Neutrophil (primary cell): Measurements from ENCODE around the gene SYTL2.
"Not testable (repeated sequence)": the region's sequence is repeated elsewhere in the genome, so short reads cannot be mapped to it uniquely, and the experiment has no call there.

ENCODE experiments used
- H3K27ac ChIP-seq: fragments of 200-600 bp; sonication (generic); 2 replicates; pipeline ENCODE4 v1.5.1; 2016; ENCODE audit warnings: mild to moderate bottlenecking, moderate library complexity
- H3K27me3 ChIP-seq: fragments of 200-600 bp; sonication (generic); 2 replicates; pipeline ENCODE4 v1.6.0; 2016; ENCODE audit warnings: mild to moderate bottlenecking
- H3K36me3 ChIP-seq: fragments of 200-600 bp; sonication (generic); 2 replicates; pipeline ENCODE4 v1.5.1; 2017
- H3K4me1 ChIP-seq, 2 experiments: fragments of 200-600 bp in 1 of 2; sonication (generic) in 1 of 2; 1 replicate in 1 of 2; 2 replicates in 1 of 2; pipeline versions ENCODE4 v1.5.1 to v1.6.1; 2013 to 2016; ENCODE audit warnings: low read depth in 1 of 2, low read length in 1 of 2, mild to moderate bottlenecking in 1 of 2, moderate library complexity in 1 of 2; ENCODE audit not compliant: control insufficient read depth in 1 of 2, insufficient read depth in 1 of 2
- H3K4me3 ChIP-seq, 2 experiments: fragments of 200-600 bp in 1 of 2; sonication (generic) in 1 of 2; 1 replicate in 1 of 2; 2 replicates in 1 of 2; pipeline ENCODE4 v1.5.1; 2013 to 2016; ENCODE audit warnings: low read depth in 1 of 2, low read length in 1 of 2, mild to moderate bottlenecking in 1 of 2, moderate library complexity in 1 of 2
- H3K9me3 ChIP-seq: fragments of 200-600 bp; sonication (generic); 2 replicates; pipeline ENCODE4 v1.5.1; 2016
- TF ChIP-seq, protein P1 (sequence below): fragments of 200-600 bp; sonication (generic); IDR thresholded peaks from 2 replicates; pipeline ENCODE4 v1.5.1; 2016; ENCODE audit warnings: antibody characterized with exemption

The SYTL2 gene

DNA sequence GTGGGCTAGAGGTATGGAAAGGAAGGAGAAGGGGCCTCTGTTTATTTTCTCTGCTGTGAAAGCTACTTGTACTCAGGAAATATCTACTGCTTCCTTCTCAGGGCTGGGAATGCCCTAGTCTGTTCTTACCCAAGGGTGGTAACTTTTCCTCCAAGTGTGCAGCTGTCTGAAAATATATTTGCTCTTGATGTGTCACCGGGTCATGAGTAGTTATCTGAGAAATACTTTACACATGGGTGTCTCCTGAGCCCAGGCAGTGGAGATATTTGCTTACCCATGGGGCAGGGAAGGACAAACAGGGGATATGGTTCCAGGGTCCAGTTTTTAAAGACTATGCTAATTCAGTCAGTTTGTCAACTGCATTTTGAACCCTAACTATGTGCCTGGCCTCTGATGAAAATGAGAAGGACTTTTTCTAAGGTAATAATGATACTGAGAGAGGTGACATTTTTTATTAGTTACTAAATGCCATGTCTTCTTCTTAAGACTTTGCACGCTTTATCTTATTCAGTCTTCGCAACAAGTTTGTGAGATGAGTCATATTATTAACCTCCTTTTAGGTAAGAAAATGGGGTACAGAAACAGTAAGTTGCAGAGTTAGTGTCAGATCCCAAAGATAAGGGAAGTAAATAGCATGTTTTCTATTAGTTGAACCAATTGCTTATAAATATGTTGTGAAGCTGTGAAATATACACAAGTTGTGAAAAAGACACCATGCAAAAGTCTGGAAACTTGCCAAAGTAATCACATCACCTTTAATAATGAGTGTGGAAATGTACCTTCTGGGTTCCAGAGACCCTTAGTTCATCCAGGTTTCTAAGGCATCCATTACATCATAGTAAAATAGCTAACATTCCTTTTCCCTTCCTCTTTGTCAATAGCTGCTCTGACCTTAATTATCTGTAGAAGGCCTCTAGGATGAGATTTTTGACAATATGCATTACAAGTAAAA is 22.9 kb downstream of the SYTL2 start:
- no peaks in the 10 kb centered on the region for H3K9me3 ChIP-seq
- TF ChIP-seq, protein P1, sequence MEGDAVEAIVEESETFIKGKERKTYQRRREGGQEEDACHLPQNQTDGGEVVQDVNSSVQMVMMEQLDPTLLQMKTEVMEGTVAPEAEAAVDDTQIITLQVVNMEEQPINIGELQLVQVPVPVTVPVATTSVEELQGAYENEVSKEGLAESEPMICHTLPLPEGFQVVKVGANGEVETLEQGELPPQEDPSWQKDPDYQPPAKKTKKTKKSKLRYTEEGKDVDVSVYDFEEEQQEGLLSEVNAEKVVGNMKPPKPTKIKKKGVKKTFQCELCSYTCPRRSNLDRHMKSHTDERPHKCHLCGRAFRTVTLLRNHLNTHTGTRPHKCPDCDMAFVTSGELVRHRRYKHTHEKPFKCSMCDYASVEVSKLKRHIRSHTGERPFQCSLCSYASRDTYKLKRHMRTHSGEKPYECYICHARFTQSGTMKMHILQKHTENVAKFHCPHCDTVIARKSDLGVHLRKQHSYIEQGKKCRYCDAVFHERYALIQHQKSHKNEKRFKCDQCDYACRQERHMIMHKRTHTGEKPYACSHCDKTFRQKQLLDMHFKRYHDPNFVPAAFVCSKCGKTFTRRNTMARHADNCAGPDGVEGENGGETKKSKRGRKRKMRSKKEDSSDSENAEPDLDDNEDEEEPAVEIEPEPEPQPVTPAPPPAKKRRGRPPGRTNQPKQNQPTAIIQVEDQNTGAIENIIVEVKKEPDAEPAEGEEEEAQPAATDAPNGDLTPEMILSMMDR = no peak
- H3K27me3 ChIP-seq = no peaks in the 10 kb centered on the region
- no peaks in the 10 kb centered on the region for H3K4me1 ChIP-seq
- H3K36me3 ChIP-seq = no peaks in the 10 kb centered on the region
- H3K27ac ChIP-seq = no peak overlapping the region
- no peak overlapping the region for H3K4me3 ChIP-seq

DNA sequence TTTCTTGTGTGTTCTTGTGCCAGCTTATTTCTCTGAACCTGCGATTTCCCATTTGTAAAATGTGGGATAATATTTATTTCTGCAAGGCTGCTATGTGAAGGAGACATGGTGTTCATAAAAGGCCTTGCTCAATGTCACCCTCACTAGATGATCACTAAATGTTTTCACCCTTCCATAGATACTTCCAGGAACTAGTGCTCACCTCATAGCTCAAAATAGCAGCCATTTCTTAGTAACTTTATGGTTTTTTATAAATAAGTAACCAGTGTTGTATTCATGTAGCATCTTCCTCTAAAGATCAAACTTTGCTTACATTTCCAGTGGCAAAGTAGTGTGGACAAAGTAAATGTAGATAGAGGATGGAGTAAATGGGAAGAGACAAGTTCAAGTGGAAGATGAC is 23.8 kb downstream of the SYTL2 start:
- no peak overlapping the region for H3K27ac ChIP-seq
- TF ChIP-seq, protein P1 = no peak
- H3K4me3 ChIP-seq = no peak overlapping the region
- H3K36me3 ChIP-seq = no peaks in the 10 kb centered on the region
- H3K4me1 ChIP-seq = no peaks in the 10 kb centered on the region
- H3K9me3 ChIP-seq = no peaks in the 10 kb centered on the region
- no peaks in the 10 kb centered on the region for H3K27me3 ChIP-seq

- H3K27ac ChIP-seq = no peak overlapping the region
- H3K36me3 ChIP-seq = no peaks in the 10 kb centered on the region
- no peaks in the 10 kb centered on the region for H3K9me3 ChIP-seq
- H3K27me3 ChIP-seq = no peaks in the 10 kb centered on the region
- TF ChIP-seq, protein P1 = no peak
- H3K4me3 ChIP-seq = no peak overlapping the region
- H3K4me1 ChIP-seq = no peaks in the 10 kb centered on the region
These were observed 26.3 kb downstream of the SYTL2 start for GRCh38 chr11:85784480-85785265.

GRCh38 chr11:85783758-85784157 is 27.2 kb downstream of the SYTL2 start:
- TF ChIP-seq, protein P1 = no peak
- Histone ChIP-seq H3K9me3 (no peaks in the 10 kb centered on the region), H3K36me3 (no peaks in the 10 kb centered on the region), H3K27ac (no peak overlapping the region), H3K4me1 (no peaks in the 10 kb centered on the region), H3K27me3 (no peaks in the 10 kb centered on the region), H3K4me3 (no peak overlapping the region)

DNA sequence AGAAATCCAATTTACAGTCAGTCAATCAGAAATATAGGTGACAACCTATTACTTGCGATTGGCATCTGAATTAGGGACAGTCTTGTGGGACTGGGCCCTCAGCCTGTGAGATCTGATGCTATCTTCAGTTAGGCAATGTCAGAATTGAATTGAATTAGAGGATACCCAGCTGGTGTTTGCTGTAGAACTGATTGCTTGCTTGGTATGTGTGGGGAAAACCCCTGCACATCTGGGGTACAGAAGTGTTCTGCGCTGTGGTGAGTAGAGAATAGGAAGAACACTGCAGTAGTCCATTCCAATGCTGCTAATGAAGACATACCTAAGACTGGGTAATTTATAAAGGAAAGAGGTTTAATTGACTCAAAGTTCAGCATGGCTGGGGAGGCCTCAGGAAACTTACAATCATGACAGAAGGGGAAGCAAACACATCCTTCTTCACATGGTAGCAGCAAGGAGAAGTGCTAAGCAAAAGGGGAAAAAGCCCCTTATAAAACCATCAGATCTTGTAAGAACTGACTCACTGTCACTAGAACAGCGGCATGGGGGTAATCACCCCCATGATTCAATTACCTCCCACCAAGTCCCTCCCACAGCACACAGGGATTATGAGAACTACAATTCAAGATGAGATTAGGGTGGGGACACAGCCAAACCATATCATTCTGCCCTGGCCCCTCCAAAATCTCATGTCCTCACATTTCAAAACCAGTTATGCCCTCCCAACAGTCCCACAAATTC is 30.0 kb downstream of the SYTL2 start:
- H3K27ac ChIP-seq, H3K4me3 ChIP-seq, H3K36me3 ChIP-seq, H3K27me3 ChIP-seq, H3K9me3 ChIP-seq, H3K4me1 ChIP-seq: not testable (repeated sequence)
